UCSD-AML1 (cell line): ENCODE data around the gene KRTAP10-1.
"Not testable (repeated sequence)": the region's sequence is repeated elsewhere in the genome, so short reads cannot be mapped to it uniquely, and the experiment has no call there.

Experiments
- DNase-seq: peaks from one replicate; lab custom pipeline; 2025; ENCODE audit not compliant: unreplicated experiment; lab: John Stamatoyannopoulos, UW

KRTAP10-1 gene, protein sequence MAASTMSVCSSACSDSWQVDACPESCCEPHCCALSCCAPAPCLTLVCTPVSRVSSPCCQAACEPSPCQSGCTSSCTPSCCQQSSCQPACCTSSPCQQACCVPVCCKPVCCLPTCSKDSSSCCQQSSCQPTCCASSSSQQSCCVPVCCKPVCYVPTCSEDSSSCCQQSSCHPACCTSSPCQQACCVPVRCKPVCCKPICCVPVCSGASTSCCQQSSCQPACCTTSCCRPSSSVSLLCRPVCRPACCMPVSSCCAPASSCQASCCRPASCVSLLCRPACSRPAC

DNA sequence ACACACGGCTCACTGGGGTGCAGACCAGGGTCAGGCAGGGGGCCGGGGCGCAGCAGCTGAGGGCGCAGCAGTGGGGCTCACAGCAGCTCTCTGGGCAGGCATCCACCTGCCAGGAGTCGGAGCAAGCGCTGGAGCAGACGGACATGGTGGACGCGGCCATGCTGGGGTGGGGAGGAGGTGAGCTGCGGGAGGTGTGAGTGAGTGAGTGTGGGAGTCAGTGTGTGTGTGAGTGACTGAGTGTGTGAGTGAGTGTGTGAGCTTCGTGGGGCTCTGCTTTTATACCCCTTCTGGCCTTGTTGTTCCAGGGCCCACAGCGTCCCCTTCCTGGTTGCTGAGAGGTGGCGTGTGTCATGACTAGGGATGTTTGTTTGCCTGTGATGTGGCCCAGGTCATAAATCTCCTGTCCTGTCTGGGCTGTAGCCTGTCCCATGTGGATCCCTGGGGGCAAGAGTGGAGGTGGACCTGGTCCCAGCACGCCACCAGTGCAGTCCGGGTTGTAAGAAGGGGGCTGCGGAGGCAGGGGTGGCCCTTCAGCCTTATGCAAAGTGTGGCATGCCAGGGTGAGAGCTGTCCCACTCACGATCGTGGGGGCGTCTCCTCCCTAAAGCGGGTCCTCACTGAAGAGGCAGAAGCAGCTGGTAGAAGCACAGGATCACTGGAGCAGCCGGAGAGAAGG, at the start of gene KRTAP10-1:
KRTAP10-1 (minus strand) TSS at position 205 of the 676 bp plus-strand sequence; CDS start at position 160, 45 bp downstream.
- DNase-seq: no peak

DNA sequence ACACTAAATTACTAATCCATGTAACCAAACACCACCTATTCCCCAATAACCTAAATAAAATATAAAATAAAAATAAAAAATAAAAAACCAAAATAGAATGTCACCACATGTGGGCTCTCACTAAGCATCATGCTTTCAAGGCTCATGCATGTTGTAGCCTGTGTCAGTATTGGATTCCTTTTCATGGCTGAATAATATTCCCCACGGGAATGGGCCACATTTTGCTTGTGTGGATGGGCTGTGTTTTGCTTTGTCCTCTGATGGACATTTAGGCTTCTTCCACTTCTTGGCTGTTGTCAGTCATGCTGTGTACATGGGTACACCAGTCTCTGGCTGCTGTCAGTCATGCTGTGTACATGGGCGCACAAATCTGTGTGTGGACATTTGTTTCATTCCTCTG, 49.1 kb upstream of the KRTAP10-1 start:
- no peak for DNase-seq

DNA sequence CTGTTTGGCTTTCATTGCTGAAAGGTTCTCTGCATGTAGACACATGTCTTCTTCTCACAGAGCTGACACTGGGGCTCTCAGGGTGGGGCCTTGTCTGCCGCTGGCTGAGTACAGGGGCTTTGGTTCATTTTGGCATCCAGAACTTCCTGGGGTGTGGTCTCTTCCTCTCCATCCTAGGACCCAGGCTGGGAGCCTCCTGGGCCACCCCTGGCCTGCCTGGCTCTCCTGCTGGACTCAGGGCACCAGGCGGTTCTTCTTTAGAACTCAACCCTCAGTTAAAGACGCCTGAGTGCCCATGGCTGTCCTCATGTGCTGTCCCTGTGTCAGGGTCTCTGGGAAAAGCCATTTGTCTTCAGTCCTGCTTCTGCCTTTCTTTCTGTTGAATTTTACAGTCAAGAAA, 45.9 kb upstream of the KRTAP10-1 start:
- no peak for DNase-seq

DNA sequence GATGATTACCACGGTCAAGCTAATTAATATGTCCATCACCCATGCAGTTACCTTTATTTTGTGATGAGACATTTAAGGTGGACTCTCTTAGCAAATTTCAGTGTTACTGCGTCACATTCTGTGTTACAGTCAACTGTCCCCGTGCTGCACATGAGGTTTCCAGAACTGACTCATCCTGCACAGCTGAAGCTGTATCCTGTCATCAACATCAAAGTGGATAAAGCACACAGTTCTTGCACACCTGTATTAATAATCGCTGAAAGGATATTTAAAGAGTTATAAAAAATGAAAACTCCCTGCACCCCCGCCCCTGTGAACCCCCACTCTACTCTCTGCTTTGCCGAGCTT, 43.8 kb upstream of the KRTAP10-1 start:
- no peak for DNase-seq

DNA sequence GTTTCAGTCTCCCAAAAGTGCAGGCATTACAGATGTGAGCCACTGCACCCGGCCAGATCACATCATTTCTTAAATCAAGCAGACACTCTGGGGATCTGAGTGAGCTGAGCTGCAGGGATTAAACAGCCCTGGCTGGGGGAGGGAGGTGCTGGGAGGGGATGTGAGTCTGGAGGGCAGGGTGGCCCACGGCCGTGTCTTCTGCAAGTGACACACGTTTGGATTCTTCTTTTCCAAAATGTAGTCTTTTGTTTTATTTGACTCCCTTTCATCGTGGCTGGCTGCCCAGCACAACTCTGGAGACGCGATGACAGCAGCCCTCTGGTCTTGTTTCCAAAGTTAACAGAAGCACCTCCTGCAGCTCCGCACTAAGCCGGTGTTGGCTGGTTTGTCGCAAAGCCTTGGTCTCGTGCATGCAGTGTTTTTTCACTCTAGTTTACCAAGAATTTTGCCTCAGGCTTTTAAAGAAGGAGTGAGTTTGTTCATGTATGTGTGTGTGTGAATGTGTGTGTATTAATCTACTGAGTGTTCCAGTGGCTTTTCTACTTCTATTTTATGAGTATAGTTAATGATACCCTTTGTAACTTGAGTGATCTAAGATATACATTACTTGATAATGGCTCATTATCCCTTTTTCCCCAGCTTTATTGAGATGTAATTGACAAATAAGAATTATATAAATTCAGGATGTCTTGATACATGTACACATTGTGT, 43.2 kb upstream of the KRTAP10-1 start:
- DNase-seq: no peak

DNA sequence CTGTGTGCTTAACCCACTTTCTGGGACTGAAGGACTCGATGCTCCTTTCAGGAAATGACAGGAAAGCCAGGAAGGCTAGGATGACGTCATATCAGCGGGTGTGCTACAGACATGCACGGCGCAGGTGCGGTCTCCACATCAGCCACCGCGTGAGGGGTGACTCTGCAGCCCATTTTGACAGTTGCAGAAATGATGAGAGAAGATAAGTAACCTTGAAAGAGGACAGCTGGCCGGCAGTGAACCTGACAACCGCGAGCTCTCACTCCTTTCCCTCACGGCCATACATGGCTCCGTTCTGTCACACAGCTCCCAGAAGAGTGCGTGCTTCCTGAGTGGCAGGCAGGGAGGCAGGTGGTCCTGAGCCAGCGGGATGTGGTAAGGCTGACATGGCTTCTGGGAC, 42.1 kb upstream of the KRTAP10-1 start:
- no peak for DNase-seq

DNA sequence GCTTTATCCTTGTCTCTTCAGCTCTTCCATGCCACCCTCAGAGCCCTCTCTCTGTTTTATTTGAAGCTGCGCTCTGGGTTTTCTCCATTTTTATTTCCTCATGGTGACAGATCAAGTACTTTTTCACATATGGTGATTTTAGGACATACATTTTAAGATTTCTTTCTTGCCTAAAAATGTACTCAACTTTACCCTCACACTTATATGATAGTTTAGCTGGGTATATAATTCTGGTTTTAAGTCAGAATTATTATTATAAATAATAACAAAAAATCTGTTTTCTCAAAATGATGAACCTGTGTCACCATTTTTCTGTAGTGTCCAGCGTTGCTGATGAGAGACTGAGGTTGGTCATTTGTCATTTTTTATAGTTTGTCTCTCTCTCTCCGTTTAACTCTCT, 41.2 kb upstream of the KRTAP10-1 start:
- DNase-seq: no peak

DNA sequence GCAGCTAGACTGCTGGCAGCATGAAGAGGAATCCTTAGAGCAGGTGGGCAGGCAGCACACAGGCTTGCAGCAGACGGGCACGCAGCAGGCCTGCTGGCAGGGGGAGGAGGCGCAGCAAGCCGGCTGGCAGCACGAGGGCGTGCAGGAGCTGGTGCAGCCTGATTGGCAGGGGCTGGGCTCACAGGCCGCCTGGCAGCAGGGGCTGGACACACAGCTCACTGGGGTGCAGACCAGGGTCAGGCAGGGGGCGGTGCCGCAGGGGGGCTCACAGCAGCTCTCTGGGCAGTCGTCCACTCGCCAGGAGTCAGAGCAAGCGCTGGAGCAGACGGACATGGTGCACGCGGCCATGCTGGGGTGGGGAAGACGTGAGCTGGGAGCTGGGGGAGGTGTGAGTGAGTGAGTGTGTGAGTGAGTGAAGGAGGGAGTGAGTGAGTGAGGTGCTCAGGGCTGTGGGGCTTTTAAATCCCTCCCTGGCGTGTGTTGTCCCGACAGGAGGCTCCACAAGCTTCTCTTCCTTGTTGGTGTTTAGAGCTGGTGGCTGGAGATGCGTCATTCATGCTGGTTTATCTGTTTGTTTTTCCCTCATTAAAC, 40.3 kb upstream of the KRTAP10-1 start, which contains the start of gene KRTAP10-5:
KRTAP10-5 (minus strand) TSS at position 374 of the 591 bp plus-strand sequence; CDS start at position 348, 26 bp downstream.
- DNase-seq: not testable (repeated sequence)

DNA sequence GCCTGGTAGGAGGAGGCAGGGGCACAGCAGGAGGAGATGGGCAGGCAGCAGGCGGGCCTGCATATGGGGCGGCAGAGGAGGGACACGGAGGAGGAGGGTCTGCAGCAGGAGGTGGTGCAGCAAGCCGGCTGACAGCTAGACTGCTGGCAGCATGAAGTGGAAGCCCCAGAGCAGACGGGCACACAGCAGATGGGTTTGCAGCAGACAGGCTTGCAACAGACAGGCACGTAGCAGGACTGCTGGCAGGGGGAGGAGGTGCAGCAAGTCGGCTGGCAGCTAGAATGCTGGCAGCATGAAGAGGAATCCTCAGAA, 39.8 kb upstream of the KRTAP10-1 start:
- DNase-seq: no peak

DNA sequence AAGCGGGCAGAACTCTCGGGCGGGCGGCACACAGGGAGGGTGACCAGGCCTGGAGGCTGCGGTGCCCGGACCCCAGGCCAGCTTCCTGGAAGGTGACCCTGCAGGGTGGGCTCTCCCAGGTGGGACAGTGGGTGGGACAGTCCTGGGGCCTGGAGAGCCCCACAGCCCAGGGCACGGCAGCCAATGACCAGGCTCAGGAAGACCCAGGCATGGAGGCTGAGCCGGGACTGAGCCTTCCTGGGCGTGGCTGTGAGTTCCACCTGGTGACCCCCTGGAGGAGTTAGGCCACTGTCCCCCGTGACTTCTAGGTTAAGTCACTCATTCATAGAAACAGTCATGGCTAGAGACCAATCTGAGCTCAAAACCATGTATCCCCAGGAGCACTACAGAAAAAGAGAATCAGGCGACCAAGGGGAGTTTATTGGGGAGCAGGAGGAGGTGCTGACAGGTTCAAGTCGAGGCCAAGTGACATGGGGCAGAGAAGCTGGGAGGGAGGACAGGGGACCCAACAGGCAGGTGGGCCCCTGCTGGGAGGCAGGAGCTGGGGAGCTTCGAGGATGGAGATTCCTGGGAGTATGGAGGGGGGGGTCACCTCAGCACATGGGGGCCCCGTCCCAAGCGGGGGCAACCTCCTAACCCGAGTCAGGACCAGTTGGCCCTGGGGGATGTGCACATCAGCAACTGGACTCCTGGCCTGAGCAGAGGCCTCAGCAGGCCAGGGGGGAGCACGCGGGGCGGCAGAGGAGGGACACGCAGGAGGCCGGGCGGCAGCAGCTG, 39.2 kb upstream of the KRTAP10-1 start:
- DNase-seq: no peak

DNA sequence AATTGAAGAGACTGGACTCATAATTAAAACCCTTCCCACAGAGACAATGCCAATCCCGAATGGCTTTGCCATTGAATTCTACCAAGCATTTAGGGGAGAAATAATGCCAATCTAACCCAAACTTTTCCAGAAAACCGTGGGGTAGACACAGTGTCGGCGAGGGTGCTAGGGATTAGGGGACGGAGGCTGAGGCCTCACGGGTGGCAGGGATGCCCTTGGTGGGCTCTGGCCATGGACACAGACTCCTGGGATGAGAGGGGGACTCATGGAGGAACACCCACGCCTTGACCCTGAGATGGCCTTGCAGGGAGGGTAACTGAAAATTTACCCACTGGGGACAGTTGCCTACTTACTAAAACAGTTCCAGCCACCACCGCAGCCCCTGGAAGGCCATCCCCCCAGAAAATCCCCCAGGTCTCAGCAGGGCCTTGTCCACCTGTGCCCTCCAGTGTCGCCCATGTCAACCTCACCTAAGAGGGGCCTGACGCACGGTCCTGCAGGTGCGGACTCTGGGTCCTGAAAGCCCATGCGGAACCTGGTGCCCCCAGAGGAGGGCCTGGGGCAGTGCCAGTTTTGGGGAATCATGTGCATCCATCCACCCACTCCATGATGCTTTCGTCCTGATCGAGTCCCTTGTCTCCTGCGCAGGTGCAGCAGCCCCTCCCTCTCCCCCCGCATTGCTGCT, 38.5 kb upstream of the KRTAP10-1 start:
- DNase-seq: no peak

DNA sequence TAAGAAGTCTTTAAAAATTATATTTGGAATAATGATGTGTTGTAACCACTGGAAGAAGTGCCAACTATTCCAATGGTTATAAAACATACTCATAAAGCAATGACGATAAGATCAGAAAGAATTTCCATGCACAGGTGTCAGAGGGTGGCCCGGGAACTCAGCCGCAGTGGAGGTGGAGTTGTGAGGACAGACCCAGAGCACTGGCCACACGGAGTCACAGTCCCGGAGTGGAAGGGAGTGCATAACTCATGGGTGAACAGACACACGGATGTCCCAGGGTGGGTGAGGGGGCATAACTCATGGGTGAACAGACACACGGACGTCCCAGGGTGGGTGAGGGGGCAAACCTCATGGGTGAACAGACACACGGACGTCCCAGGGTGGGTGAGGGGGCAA, 36.0 kb upstream of the KRTAP10-1 start:
- DNase-seq: no peak

DNA sequence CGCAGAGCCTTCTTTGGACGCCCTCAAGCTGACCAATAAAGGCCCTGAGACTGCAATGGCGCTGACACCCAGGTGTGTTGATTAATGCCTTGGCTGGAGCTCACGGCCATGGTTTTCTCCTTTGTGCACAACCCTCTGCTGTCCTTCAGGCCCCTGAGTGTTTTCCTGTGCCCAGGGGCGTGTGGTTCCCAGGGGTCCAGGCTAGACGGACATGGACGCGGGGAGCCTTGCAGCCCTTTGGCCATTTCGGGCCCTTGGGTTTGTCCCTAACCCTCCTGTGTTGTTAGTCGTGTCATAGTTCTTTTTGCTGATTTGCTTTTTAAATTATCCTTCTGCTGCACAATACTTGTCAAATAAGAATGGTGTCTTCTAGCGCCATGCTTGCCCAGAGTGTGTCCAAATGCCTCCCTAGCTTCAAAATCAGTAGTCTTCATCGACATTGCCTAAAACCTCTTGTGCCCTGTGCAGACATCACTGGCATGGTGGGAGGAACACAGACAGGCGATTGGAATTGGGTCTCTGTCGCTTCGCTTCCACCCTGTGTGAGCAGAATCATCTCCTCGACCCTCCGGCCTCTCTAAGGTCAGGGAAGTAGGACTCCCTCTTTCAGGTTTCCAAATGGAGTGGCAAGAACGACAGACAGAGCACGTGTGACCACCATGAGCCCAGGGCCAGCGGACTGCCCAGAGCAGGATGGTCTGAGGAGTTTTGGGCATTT, 35.5 kb upstream of the KRTAP10-1 start:
- DNase-seq: no peak

DNA sequence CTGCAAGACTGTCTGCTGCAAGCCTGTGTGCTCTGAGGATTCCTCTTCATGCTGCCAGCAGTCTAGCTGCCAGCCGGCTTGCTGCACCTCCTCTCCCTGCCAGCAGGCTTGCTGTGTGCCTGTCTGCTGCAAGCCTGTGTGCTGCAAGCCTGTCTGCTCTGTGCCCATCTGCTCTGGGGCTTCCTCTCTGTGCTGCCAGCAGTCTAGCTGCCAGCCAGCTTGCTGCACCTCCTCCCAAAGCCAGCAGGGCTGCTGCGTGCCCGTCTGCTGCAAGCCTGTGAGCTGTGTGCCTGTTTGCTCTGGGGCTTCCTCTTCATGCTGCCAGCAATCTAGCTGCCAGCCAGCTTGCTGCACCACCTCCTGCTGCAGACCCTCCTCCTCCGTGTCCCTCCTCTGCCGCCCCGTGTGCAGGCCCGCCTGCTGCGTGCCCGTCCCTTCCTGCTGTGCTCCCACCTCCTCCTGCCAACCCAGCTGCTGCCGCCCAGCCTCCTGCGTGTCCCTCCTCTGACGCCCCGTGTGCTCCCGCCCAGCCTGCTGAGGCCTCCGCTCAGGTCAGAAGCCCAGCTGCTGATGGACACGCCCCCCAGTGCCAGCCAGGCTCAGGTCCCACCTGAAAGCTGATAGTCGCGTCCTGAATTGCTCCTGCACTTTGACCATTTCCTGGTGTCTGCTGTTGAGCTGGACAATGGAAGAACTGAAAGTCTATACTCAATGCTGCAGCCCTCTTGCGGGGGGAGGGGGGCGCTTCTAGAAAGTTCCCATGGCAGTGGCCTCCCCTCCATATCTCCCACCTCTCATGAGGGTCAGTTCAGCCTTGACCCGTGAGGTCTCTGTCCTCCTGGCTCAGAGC, 34.7 kb upstream of the KRTAP10-1 start:
- DNase-seq: no peak

DNA sequence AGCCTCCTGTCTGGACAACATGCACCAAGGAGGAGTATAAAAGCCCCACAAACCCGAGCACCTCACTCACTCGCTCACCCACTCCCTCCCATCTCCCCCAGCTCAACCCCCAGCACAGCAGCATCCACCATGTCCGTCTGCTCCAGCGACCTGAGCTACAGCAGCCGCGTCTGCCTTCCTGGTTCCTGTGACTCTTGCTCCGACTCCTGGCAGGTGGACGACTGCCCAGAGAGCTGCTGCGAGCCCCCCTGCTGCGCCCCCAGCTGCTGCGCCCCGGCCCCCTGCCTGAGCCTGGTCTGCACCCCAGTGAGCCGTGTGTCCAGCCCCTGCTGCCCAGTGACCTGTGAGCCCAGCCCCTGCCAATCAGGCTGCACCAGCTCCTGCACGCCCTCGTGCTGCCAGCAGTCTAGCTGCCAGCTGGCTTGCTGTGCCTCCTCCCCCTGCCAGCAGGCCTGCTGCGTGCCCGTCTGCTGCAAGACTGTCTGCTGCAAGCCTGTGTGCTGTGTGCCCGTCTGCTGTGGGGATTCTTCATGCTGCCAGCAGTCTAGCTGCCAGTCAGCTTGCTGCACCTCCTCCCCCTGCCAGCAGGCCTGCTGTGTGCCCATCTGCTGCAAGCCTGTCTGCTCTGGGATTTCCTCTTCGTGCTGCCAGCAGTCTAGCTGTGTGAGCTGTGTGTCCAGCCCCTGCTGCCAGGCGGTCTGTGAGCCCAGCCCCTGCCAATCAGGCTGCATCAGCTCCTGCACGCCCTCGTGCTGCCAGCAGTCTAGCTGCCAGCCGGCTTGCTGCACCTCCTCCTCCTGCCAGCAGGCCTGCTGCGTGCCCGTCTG, 33.8 kb upstream of the KRTAP10-1 start, which contains the start of gene KRTAP10-4:
KRTAP10-4 (plus strand) TSS at position 100 of the 827 bp plus-strand sequence; CDS start at position 130, 30 bp downstream.
- DNase-seq: not testable (repeated sequence)

DNA sequence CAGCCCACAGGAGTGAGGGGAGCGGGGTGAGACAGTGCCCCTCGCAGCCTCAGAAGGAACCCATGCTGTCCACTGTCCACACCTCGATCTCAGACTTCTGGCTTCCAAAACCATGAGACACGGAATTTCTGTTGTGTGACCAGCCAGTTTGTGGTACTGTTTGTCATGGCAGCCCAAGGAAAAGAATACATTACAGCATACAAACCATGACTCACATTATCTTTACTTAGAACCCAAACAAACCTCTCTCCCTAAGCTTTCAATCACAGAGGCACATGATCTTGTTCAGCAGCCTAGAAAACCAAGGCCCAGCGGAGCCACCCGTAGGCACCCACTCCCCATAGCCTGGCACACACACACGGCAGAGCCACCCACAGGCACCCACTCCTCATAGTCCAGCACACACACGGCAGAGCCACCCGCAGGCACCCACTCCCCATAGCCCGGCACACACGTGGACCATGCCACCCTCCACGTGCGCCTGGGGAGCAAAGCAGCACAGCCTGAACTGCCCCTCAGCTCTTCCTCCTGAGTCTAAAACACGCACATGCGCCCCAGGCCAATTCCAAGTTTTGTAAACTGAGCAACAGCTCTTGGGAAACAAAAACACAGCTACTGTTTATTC, 33.1 kb upstream of the KRTAP10-1 start:
- DNase-seq: no peak
